Left lung (tissue), 10 donors: ENCODE measurements around the gene ZCCHC17. TPM values are rescaled to one million over a fixed set of nuclear protein-coding genes. Genes with fewer than 3 reads are reported as not detected.

Source experiments
- ATAC-seq: fragments of 200-7000 bp; cut with Tn5 transposase; one replicate; pipeline ENCODE4 v1.9.1; 2020; ENCODE audit warnings: moderate library complexity
- DNase-seq, 4 donors: peaks; one replicate each; pipeline ENCODE4 v3.0.0-alpha.2; 2013 to 2020
- H3K27ac ChIP-seq, 2 donors: fragments of 200-600 bp; sonication (generic) in 1 of 2; one replicate each; pipeline versions ENCODE4 v1.5.0 to v1.8.0; 2020 to 2021
- H3K27me3 ChIP-seq, 2 donors: fragments of 200-600 bp; sonication (generic) in 1 of 2; one replicate each; pipeline versions ENCODE4 v1.5.0 to v1.8.0; 2020 to 2021
- H3K36me3 ChIP-seq, 2 donors: fragments of 200-600 bp; sonication (generic) in 1 of 2; one replicate each; pipeline versions ENCODE4 v1.5.0 to v1.8.0; 2020 to 2021
- H3K4me1 ChIP-seq, 2 donors: fragments of 200-600 bp; one replicate each; pipeline ENCODE4 v1.8.0; 2021
- H3K4me3 ChIP-seq, 2 donors: fragments of 200-600 bp; sonication (generic) in 1 of 2; one replicate each; pipeline versions ENCODE4 v1.5.0 to v1.8.0; 2020 to 2021; ENCODE audit warnings: mild to moderate bottlenecking in 1 of 2
- H3K9me3 ChIP-seq, 2 donors: fragments of 200-600 bp; sonication (generic) in 1 of 2; one replicate each; pipeline versions ENCODE4 v1.5.0 to v1.8.0; 2020 to 2021
- CTCF ChIP-seq, 2 donors: fragments of 200-600 bp; sonication (generic) in 1 of 2; IDR thresholded peaks; one replicate each; pipeline versions ENCODE4 v1.5.0 to v1.8.0; 2021; ENCODE audit warnings: antibody characterized with exemption in 2 of 2
- intact Hi-C, 2 donors: fragments of 100-400 bp; cut with DNase I; formaldehyde crosslinking; loops; one replicate each; pipeline versions ENCODE4 v1.11.2 to v1.14.2; 2022
- polyA plus RNA-seq, 6 donors: library from polyadenylated mRNA; unstranded; fragments of 120-200 nt; gene quantifications; one replicate each; pipeline ENCODE4 v1.2.1, GENCODE V29; 2013; ENCODE audit not compliant: insufficient read length in 6 of 6
- total RNA-seq, 2 donors: library from RNA; stranded (reverse); fragmentation: NEBNext Ultra II Directional; extraction: Animal tissue kit (Norgen Biotek cat#: 25700); gene quantifications; one replicate each; pipeline ENCODE4 v1.2.1, GENCODE V29; 2021
- donor health status: DM: no; HTN: yes; CAD: no.
- donor health status: DM: no; HTN: no; CAD: no.

Gene ZCCHC17
- total and polyA plus RNA-seq, 8 donors, result 20.1 to 51.7 (median 43.8) TPM

- TF ChIP-seq CTCF (IDR thresholded peaks at IDR 0.05), result no peak
- Histone ChIP-seq H3K4me3 (no peak overlapping the region), H3K9me3 (no peaks in the 10 kb centered on the region), H3K27ac (no peak overlapping the region), H3K4me1 (peaks cover 16 to 24% of the 10 kb centered on the region in 2 donors), H3K36me3 (peaks cover 0 to 9% of the 10 kb centered on the region in 2 donors), H3K27me3 (peaks cover 0 to 13% of the 10 kb centered on the region in 2 donors)
- intact Hi-C loops, result no loop called here
- DNase-seq, result no peak
- no peak for ATAC-seq
These were observed 74.5 kb downstream of the ZCCHC17 start for GRCh38 chr1:31371121-31371959.

GRCh38 chr1:31372051-31372450, 75.2 kb downstream of the ZCCHC17 start:
- Histone ChIP-seq H3K4me3 (peak overlapping the region in 1 of 2 donors; percentile 26), H3K36me3 (peaks cover 0 to 2% of the 10 kb centered on the region in 2 donors), H3K27me3 (peaks cover 0 to 13% of the 10 kb centered on the region in 2 donors), H3K9me3 (no peaks in the 10 kb centered on the region), H3K4me1 (peaks cover 16 to 24% of the 10 kb centered on the region in 2 donors), H3K27ac (no peak overlapping the region)
- no peak for ATAC-seq
- TF ChIP-seq CTCF (IDR thresholded peaks at IDR 0.05), result no peak
- intact Hi-C loops, result no loop called here
- DNase-seq, result no peak

DNA sequence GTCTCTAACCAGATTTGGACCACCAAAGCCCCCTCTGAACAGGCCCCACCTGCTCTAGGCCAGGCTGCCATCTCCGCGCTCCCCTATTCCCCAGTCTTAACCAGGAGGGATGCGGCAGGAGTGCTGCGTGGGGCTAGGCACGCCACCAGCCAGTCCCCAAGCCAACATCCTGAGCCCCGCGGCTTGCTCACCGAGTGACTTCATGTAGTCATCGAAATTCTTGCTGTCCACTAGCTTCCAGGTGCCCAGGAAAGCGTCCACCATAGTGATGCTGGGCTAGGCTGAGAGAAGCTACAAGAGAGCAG, 75.9 kb downstream of the ZCCHC17 start:
- H3K4me1 ChIP-seq, result peaks cover 16 to 24% of the 10 kb centered on the region in 2 donors
- peak overlapping the region; percentile 20 to 26 for H3K4me3 ChIP-seq
- ATAC-seq (no peak), DNase-seq (no peak)
- intact Hi-C loops, result no loop called here
- H3K9me3 ChIP-seq, result no peaks in the 10 kb centered on the region
- H3K27me3 ChIP-seq, result peaks cover 0 to 13% of the 10 kb centered on the region in 2 donors
- peak overlapping the region; percentile 20 to 80 for H3K27ac ChIP-seq
- TF ChIP-seq CTCF (IDR thresholded peaks at IDR 0.05), result no peak
- no peaks in the 10 kb centered on the region for H3K36me3 ChIP-seq

DNA sequence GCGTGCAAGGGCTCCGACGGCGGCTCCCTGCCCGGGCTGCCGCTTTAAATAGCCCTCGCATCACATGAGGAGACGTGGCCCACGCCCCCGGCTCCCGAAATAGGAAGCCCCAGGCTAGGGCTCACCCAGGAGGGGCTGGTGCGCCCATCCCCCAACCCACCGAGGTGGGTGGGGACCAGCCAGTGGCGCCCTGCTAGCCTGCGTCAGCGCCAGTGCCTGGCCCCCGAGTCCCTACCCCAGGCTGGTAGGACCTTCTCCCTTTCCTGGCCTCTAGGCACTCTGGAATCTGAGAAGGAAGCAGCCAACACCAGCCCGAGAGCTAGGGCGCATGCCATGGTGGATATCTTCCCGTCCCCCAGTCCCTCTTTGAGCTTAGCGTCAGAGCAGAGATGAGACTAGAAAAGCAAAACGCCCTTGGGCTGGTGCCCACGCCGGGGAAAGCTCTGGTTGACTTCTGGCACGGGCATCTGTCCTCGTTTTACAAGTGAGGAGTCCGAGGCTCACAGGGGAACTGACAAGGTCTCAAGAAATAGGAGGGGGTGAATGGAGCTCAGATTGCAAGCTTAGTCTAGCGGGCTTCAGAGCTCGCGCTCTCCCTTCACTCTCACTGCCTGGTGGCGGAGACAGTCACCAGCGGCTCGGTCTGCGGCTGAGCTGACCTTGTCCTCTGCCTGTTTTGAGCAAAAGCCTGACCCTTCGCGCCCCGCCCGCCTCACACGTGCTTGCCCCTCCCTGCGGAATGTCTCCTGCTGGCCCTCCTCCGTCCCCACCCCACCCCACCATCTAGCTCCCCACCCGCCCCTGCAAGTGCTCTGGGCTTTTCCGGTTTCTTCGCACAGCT, 76.4 kb downstream of the ZCCHC17 start, which contains the start of gene FABP3:
FABP3 (minus strand) TSS at position 21 of the 841 bp plus-strand sequence. CDS start 62 bp downstream, outside the sequence.
- intact Hi-C loops, result no loop called here
- no peaks in the 10 kb centered on the region for H3K9me3 ChIP-seq
- no peaks in the 10 kb centered on the region for H3K36me3 ChIP-seq
- TF ChIP-seq CTCF (IDR thresholded peaks at IDR 0.05), result no peak
- peak; percentile 82 for ATAC-seq
- peaks cover 16 to 24% of the 10 kb centered on the region in 2 donors for H3K4me1 ChIP-seq
- peak within 1 kb of the TSS; percentile 20 to 26 for H3K4me3 ChIP-seq
- H3K27me3 ChIP-seq, result peaks cover 0 to 13% of the 10 kb centered on the region in 2 donors
- peak; percentile 56 to 88 (median 80) for DNase-seq
- H3K27ac ChIP-seq, result peak within 1 kb of the TSS; percentile 20 to 80
